Stomach (tissue), 4 donors: ENCODE measurements around the gene AHCYL2.

Experiments
- CTCF ChIP-seq, 7 experiments: fragments of 450-650 bp in 4 of 7; fragments of 200-600 bp in 3 of 7; sonication (generic) in 3 of 7; IDR thresholded peaks; one replicate each; pipeline ENCODE4 v1.5.1; 2016 to 2019; ENCODE audit warnings: antibody characterized with exemption in 7 of 7, control low read depth in 2 of 7, mild to moderate bottlenecking in 1 of 7
- POLR2A ChIP-seq, 4 donors: fragments of 450-650 bp; IDR thresholded peaks; one replicate each; pipeline ENCODE4 v1.6.1; 2016; ENCODE audit warnings: antibody characterized with exemption in 4 of 4, control low read depth in 2 of 4, mild to moderate bottlenecking in 1 of 4, moderate library complexity in 1 of 4
- POLR2AphosphoS5 ChIP-seq, 3 donors: sonication (generic); formaldehyde crosslinking; IDR thresholded peaks; one replicate each; pipeline ENCODE4 v1.6.1; 2016; ENCODE audit warnings: antibody characterized with exemption in 3 of 3

- TF ChIP-seq CTCF (IDR thresholded peaks at IDR 0.05) (no peak), POLR2A (IDR thresholded peaks at IDR 0.05) (no peak), POLR2AphosphoS5 (IDR thresholded peaks at IDR 0.05) (no peak)
Measured at GRCh38 chr7:129186749-129187260, 38.0 kb upstream of the AHCYL2 start.
